GM13976 (cell line): ENCODE data around the gene GTSE1.

Experiments
- DNase-seq: peaks from one replicate; pipeline ENCODE4 v3.0.0; 2012; ENCODE audit warnings: low spot score
- CTCF ChIP-seq: IDR thresholded peaks from 2 replicates; pipeline ENCODE4 v1.5.1; 2012; ENCODE audit warnings: borderline replicate concordance, mild to moderate bottlenecking; ENCODE audit not compliant: insufficient read depth; ENCODE audit errors: extremely low read depth, missing control alignments, control extremely low read depth
- in situ Hi-C: fragments of 300-500 bp; cut with MboI; formaldehyde crosslinking; loops from one replicate; pipeline ENCODE4 v1.12.0; 2022; ENCODE audit warnings: low sequenced_read_pairs, mixed read lengths, inconsistent platforms; ENCODE audit not compliant: unreplicated experiment

The GTSE1 gene

GRCh38 chr22:46351131-46351735 lies 54.6 kb downstream of the GTSE1 start:
- no peak for DNase-seq
- TF ChIP-seq CTCF = no peak
- in situ Hi-C loops = no loop called here

- TF ChIP-seq CTCF = no peak
- DNase-seq = no peak
- in situ Hi-C loops = no loop called here
Observed at GRCh38 chr22:46351767-46352166, 55.1 kb downstream of the GTSE1 start.

- in situ Hi-C loops = no loop called here
- no peak for DNase-seq
- TF ChIP-seq CTCF = no peak
Observed at GRCh38 chr22:46352276-46352675, 55.6 kb downstream of the GTSE1 start.

- in situ Hi-C loops = no loop called here
- no peak for TF ChIP-seq CTCF
- DNase-seq = no peak
Observed at GRCh38 chr22:46352691-46353386, 56.2 kb downstream of the GTSE1 start.

GRCh38 chr22:46353483-46354105 lies 56.9 kb downstream of the GTSE1 start:
- no peak for DNase-seq
- in situ Hi-C loops = no loop called here
- no peak for TF ChIP-seq CTCF

GRCh38 chr22:46354176-46354992 lies 57.7 kb downstream of the GTSE1 start:
- TF ChIP-seq CTCF = no peak
- in situ Hi-C loops = no loop called here
- DNase-seq = no peak
